NCI-H146 treated with DMSO at 0.1 percent for 48 hours (cell line): ENCODE measurements around the gene LTBP3.

Experiments used
- DNase-seq: peaks from one replicate; lab custom pipeline; 2025; ENCODE audit not compliant: unreplicated experiment; lab: John Stamatoyannopoulos, UW

LTBP3 gene

DNA sequence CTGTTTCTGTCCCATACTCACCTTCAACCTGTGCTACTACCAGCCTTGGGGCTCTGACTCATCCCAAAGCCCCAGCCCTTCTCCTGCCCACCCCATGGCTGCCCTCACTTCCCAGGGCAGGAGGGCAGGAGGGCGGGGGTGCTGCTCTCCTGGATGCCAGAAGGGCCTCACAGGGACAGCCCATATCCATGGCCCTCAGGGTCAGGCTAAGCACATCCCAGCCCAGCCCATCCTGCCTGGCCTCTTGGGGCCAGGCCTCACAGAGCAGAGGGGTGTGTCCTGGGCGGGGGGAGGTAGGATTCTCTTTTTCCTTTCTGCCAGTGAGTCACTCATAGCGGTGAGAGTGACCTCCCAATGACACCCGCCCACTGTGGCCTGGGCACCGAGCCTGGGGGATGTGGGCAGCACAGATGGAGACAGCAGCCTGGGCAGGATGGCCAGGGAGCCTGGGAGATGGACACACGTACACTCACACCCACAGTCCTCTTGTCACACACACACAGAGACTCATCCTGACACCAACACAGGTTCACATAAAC lies 2.4 kb downstream of the LTBP3 start:
- DNase-seq = no peak

DNA sequence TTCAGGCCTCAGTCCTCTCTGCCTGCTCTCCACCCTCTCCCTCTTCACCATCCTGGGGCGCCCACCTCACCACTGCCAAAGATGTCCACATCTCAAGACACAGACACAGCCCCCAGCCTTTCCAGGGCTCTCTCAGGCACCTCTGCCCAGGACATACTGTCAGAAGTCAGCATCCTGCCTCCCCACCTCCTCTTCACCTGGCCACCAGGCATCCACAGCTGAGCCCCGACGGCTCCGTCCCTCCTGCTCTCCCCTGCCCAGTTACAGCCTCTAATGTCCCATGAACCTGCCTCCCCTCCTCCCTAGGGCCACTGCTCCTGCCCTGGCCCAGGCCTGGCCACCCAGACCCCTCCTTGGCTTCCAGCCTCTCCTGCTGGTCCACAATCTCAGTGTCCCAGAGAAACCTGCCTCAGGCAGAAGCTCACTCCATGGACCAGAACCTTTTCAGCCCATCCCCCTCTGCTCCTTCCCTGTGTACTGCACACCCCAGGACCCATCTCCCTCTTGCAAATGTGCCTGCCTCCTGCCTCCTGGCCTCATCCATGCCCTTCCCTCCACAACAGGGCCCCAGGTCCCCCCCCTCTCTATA lies 3.2 kb downstream of the LTBP3 start:
- DNase-seq = no peak

DNA sequence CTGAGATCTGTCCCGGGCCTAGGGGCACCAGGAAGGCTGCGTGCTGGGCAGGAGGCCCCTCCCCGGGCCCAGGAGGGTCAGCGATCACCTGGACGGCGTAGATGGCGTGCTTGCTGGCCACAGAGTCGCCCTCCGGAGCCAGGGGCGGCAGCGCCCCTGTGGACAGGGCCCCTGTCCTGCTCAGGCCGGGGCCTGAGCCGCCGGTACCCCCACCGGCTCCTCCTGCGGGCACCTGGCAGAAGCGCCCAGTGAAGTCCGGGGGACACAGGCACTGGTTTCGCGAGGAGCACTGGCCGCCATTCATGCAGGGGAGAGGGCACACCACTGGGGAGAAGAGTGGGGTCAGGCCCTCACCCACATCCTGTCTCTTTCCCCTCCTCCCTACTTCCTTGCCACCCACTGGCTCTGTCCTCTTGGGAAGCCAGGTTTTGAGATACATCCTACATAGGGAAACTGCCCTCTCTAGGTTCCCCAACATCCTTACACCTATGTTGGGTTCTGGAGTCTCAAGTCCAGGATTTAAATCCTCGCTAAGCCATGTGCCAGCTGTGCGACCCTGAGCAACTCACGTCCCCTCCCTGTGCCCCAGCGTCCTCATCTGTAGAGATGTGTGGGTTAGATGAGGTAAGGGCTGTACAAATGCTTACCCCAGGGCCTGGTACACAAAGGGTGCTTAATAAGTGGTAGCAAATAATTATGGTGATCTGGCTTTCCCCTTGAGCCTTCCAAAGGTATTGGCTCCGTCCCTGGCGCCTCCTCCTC lies 3.9 kb downstream of the LTBP3 start:
- no peak for DNase-seq

DNA sequence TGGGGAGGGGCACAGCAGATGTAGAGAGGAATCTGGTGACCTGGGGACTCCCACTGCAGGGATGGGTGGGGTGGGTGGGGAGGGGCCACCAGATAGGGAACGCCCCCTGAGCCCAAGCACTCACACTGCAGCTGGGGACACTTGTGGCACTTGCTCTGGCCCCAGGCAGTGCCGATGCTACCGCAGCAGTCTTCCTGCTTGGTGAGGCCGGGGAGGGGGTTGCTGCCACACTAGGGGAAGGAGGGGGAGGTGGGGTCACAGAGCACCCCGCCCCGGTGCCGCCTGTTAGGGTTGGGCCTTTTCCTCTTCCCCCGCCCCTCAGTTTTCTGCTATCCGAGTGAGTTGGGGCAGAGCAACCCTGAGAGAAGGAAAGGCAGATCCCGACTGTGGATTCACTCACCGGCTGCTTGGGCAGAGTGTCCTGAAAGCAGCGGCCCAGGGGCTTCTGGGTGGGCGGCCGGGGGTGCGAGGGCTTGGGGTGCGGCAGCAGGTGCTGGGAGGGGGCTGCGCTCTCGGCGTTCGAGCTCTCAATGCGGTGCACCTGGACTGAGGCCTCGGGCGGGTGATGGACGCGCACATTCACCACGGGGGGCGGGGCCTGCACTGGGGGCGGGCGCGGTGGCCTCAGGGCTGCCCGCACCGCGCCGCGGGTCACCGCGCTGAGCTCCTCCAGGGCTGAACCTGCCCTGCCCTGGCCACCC lies 4.7 kb downstream of the LTBP3 start:
- DNase-seq = no peak

DNA sequence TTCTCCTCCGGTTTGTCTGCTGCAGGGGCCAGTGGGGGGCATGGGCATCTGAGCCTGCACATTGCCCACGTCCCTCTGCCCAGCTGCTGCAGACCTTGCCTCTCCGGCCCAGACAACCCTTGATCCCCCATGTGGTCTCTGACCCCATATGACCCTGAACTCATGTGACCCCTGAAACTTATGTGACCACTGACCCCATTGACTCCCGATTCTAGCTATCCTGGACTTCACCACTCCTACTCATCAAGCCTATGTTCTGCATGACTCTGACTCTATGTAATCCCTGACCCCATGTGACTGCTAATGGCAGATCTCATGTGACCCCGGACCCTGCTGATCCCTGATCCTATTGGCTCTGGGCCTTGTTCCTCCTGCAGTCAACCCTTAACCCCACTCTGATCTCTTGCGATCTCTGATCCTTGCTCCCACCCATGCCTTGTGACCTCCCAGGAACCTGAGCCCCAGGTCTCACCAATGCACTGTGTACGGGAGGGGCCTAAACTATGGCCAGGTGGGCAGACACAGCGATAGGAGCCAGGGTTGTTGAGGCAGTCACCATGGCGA lies 5.7 kb downstream of the LTBP3 start:
- DNase-seq = no peak

DNA sequence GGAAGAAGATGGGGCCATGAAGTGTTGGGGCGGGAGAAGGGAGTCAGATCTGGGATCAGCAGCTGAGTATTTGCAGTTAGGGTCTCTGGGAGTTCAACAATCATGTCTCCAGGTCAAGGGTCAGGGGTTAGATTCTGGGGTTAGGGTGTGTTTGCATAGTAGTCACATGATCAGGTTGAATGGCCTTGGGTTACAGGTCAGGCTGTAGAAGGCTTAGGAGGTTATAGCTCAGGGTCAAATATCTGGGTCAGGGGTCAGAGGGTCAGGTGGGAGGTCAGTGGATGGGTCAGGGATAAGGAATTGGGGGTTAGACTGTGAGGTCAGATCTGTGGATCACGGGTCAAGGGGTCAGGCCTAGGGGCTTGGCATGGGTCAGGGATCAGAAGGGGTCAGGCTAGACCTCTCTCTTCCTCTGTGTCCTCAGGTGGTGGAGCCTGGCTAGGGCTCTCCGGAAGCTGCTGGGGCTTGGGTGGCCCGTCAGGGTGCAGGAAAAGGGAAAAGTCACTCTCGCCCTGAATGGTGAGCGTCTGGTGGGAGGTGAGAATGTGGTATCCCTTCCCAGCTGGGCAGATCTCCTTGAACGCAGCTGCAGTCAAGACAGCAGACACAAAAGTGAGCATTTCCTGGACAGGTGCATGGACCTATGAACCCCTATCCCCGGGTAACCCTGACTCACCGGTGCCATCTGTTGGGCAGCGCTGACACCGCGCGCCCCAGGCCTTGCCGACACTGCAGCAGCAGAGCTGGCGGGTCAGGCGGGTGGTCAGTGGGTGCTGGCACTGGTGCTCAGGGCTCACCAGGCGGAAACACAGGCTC lies 6.4 kb downstream of the LTBP3 start:
- peak; percentile 83 for DNase-seq

DNA sequence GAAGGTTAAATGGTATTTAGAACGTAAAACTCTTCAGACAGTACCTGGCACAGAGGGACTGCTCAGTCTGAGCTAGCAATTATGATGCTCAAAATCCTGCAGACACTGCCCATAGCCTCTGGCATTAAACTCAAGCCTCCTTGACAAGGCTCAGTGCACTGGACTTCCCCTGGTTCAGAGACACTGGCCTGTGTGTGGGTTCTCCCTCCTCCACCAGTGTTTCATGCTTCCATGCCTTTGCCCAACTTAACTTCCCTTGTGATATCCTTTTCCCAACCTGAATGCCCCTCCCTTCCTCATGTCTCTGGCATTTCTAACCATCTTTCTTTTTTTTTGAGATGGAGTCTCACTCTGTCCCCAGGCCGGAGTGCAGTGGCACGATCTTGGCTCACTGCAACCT lies 9.1 kb downstream of the LTBP3 start:
- no peak for DNase-seq

DNA sequence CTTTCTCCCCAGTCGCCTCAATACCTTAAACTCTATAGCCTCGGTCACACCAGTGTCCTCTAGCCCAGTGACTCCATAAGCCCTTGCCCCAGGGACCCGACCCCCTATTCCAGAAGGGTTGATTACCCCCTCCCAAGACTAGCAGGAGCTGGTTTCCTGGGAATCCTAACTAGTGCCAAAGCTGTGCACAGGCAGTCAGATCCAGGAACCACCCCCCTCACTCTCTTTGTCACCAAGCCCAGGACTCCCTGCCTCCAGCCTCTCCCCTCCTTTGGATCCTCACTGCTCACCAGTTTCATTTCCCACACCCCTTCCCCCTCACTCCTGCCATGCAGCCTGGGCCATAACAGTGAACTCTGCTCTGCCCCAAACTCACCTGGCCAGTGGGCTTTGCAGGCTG lies 9.8 kb downstream of the LTBP3 start:
- no peak for DNase-seq

DNA sequence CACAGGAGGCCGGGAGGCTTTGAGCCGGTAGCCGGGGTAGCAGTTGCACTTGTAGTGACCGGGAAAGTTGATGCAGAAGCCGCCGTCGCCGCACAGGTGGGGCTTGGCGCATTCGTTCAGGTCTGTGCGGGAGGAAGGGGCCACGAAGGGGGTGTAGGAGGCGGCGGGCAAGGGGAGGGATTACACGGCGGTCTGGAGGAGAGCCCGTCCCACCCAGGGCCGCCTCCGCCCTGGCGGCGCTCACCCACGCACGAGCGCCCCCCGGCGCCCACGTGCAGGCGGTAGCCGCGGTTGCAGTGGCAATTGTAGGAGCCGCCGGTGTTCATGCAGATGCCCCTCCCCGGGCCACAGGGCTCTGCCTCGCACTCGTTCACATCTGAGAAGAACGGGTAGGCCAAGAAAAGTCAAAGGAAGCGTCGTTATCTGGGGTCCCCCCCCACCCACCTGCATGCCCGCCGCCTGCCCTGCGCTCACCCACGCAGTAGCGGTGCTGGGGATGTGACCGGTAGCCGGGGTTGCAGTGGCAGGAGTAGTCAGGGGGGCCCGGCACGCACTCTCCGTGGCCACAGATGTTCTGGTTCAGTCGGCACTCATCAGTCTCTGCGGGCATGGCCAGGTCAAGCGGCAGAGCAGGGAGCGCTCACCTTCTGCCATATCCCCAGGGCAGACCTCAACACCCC lies 10.6 kb downstream of the LTBP3 start:
- DNase-seq = no peak

DNA sequence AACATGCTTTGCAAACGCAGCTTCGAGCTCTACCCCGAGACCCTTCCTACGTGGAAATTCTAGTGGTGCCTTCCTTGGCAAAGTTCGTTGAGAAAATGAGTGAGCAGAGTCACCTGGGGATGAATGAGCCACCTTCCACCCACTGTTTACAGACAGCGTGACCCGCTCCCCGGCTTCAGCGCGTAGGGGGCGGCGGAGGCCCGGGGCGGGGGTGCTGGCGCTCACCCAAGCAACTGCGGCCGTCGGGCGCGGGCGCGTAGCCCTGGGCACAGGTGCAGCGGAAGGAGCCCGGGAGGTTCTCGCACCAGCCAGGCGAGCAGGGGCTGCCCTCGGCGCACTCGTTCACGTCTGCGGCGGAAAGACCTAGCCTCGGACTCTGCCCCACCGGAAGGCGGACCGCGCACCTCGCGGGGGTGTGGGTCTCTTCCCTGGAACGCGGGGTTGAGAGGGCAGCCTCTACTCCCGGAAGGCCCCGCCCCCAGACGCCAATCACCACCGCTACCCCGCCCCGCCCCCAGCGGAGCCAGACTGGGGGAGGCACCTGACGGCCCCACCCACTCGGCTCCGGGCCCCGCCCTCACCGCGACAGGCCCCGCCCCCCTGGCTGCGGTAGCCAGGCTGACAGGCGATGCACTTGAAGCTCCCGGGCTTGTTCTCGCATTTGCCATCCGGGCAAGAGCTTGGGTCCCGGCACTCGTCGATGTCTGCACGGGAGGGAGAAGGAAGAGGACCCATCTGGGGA lies 11.8 kb downstream of the LTBP3 start:
- DNase-seq = no peak

DNA sequence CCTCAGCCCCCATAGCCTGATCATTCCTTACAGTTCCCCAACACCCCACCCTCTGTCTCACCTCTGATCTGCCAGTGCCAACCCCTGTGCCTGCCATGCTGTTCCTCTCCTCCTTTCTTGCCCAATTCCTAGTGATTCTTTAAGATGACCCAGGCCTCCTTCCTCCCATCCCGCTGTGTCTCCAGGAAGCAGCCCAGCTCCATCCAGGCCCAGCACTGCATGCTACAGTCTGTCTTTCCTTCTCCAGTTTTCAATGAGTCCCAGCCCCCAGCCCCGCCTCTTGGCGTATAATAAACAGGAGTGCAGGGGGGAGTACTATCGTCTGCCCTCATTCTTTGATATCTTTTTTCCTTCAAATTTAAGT lies 12.3 kb downstream of the LTBP3 start:
- no peak for DNase-seq

DNA sequence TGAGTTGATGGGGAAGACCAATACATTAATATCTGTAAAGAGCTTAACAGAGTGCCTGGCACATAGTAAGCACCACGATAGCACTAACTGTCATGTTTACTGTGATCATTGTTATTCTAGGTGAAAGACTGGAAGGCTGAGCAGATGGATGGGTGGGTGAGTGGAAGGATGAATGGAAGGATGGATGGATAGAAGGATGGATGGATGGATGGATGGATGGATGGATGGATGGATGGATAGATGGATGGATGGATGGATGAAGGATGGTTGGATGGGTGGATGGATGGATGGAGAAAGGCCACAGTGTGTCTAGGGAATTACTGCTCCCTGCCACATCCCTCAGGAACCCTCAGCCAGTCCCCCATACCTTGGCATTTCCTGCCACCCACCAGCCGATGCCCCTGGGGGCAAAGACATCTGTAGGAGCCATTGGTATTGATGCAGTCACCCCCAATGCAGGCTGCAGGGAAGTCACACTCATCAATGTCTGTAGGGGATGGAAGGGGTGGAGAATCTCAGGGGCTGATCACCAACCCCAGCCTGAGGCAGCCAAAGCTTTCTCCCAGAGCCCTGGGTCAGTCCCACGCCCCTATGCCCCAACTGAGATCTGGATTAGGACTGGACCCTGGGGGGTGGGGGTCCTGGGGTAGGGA lies 15.3 kb downstream of the LTBP3 start:
- DNase-seq = no peak

DNA sequence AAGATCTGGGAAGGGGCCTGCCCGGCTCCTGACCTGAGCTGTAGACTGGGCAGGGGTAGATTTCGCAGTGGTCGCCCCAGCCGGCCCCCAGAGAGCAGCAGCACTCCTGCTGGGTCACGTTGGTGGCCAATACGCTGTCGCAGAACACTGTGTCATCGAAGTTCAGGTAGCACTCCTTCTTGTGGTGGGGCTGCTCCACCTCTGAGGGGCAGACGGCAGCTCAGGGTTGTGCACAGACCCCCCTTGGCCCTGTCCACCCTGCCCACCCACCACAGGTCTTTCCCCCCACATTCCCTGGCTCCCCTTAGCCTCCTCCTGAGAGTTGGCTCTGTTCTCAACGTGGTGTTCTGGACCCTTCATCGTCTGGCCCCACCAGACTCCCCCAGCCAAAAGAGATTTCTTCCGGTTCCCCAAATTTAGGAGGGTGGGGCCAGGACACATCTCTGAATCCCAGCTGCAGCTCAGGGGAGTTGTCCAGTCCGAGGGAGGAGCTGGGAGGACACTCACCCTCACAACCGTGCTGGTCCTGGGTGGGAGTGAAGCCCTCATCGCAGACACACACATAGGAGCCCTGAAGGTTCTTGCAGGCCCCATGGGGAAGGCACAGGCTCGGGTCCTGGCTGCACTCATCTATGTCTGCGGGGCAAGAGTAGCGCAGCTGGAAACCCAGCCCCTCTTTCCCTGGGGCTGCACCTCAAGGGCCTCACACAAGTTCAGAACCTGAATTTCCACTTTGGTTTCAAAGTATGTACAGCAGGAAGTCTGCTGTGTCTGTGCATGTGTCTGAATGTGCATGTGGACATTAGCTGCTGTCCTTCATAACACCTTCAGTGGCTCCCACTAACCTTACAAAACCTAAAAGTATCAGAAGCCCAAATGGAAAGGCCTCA lies 16.8 kb downstream of the LTBP3 start:
- DNase-seq = no peak

DNA sequence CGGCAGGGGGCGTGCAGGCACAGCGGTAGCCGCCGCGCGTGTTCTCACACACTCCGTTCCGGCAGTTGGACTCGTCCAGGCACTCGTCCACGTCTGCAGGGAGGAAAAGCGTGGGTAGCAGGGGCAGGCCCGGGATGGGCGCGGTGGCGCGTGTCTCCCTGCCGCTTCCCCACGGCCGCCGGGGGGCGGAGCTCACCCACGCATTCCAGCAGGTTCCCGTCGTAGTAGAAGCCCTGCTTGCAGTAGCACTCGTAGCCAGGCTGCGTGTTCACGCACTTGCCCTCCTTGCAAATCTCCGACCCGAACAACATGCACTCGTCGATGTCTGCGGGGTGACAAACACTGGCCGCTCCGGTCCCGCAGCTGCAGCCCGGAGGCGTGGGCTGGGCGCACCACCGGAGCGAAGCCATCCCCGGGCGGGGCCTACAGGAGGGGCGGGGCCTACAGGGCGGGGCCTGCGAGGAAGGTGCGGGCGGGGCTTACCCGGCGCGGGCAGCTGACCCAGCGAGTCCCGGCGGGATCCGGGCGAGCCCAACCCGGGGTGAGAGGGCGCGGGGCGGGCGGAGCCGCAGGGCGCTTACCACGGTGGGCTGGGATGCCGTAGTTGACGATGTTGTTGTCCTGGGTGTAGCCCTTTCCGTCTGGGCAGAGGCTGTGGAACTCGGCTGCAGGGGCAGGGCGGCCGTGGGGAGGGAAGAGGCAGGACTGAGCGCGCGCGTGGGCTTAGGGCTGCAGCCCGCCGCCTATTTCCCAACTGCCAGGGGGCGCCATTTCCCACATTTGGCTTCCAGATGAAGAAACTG lies 17.7 kb downstream of the LTBP3 start:
- no peak for DNase-seq

DNA sequence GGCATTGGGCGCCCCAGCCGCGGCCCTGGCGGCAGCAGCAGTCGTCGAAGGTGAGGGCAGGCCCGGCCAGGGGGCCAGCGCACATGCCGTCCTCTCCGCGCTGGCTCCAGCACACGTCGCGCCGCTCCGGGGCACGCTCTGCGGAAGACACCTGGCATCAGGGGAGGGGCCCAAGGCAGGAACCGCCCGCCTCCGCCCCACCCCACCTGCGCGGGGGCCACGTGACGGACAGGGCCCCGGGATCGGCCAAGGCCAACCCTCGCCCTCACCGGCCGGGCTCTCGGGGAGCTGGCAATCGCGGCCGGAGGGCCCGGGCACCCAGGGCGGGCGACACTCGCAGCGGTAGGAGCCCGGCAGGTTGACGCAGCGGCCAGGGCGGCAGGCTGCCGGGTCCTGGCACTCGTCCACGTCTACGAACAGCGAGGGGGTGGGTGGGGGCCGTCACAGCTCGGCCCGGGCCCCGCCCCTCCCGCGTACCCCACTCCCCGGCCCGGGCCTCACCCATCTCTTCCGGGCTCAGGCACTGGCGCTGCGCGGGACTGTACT lies 18.3 kb downstream of the LTBP3 start:
- no peak for DNase-seq

DNA sequence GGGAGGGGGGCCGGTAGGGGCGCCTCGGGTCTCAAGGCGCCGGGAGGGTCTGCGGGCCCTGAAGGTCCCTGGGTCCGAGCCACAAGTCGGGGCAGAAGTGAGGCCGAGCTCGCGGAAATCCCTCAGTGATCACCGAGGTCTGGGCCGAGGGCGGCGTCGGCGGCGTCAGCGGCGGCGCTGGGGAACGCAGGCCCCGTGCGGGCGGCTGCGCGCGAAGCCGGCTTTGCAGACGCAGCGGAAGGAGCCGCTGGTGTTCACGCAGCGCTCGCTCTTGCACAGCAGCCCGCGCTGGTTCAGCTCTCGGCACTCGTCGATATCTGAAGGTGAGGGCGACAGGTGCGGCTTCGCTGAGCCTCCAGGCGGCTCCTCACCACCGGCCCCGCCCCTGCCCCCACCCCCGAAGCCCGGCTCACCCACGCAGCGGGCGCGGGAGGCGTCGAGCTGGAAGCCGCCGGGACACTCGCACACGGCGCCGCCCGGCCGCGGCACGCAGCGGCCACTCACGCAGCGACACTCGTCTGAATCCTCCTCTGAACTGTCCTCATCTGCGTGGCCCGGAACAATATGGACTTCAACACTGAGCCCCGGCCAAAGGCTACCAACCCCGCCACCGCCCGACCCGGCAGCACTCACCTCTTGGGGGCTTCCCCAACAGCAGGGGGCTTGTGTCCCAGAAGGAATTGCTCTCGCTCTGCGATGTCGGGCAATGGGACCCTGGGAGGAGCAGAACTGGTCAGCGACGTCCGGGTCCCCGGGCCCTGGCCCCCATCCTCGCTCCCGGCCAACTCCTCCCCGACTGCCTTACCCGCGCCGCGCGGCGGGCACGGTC lies 19.0 kb downstream of the LTBP3 start:
- no peak for DNase-seq
